Measurements from ENCODE around the gene NIF3L1. TPM values are rescaled to one million over a fixed set of nuclear protein-coding genes. Genes with fewer than 3 reads are reported as not detected.

Gene NIF3L1
- total and polyA plus RNA-seq, 10 donors, result 17.2 to 26.4 (median 20.3) TPM

GRCh38 chr2:200860092-200860795, 28.9 kb upstream of the NIF3L1 start:
- peak overlapping the region in 6 of 8 donors; percentile 19 to 100 (median 100) for H3K27ac ChIP-seq
- H3K4me1 ChIP-seq, result peaks cover 33 to 78% (median 61%) of the 10 kb centered on the region in 6 donors
- H3K36me3 ChIP-seq, result peaks cover 7 to 65% (median 49%) of the 10 kb centered on the region in 6 donors
- no peak for DNase-seq
- intact Hi-C loops (cut with DNase I; ENCODE audit: low total_unique reads), result no loop called here
- H3K4me3 ChIP-seq, result peak overlapping the region in 7 of 8 donors; percentile 12 to 84 (median 68)
- H3K27me3 ChIP-seq (replicated peaks in 1 of 7), result no peaks in the 10 kb centered on the region
- H3K9me3 ChIP-seq, result no peaks in the 10 kb centered on the region
- 42 to 53% (median 48%) methylated on average over 12 of the region's 12 CpGs for WGBS, 5 donors
- TF ChIP-seq POLR2A (IDR thresholded peaks at IDR 0.05) (no peak), CTCF (IDR thresholded peaks at IDR 0.05 in 8 of 11, conservative IDR thresholded peaks at IDR 0.05 in 3 of 11) (no peak), POLR2AphosphoS5 (IDR thresholded peaks at IDR 0.05) (peak in 1 of 3 donors; percentile 12)

GRCh38 chr2:200861617-200862155, 27.5 kb upstream of the NIF3L1 start:
- DNase-seq, result no peak
- peaks cover 34 to 78% (median 62%) of the 10 kb centered on the region in 6 donors for H3K4me1 ChIP-seq
- WGBS, 5 donors, result 7 to 9% (median 9%) methylated on average over 4 of the region's 4 CpGs
- H3K27ac ChIP-seq, result peak overlapping the region in 7 of 8 donors; percentile 99 to 100 (median 100)
- H3K36me3 ChIP-seq, result peaks cover 4 to 50% (median 34%) of the 10 kb centered on the region in 6 donors
- peak overlapping the region; percentile 60 to 93 (median 76) for H3K4me3 ChIP-seq
- TF ChIP-seq CTCF (IDR thresholded peaks at IDR 0.05 in 8 of 11, conservative IDR thresholded peaks at IDR 0.05 in 3 of 11), result no peak
- no peak for TF ChIP-seq POLR2A (IDR thresholded peaks at IDR 0.05)
- TF ChIP-seq POLR2AphosphoS5 (IDR thresholded peaks at IDR 0.05), result no peak
- H3K9me3 ChIP-seq, result no peaks in the 10 kb centered on the region
- H3K27me3 ChIP-seq (replicated peaks in 1 of 7), result no peaks in the 10 kb centered on the region
- intact Hi-C loops (cut with DNase I; ENCODE audit: low total_unique reads), result no loop called here

- H3K4me1 ChIP-seq, result peaks cover 34 to 77% (median 60%) of the 10 kb centered on the region in 6 donors
- peak overlapping the region; percentile 60 to 93 (median 76) for H3K4me3 ChIP-seq
- intact Hi-C loops (cut with DNase I; ENCODE audit: low total_unique reads), result no loop called here
- peak overlapping the region; percentile 99 to 100 (median 100) for H3K27ac ChIP-seq
- TF ChIP-seq CTCF (IDR thresholded peaks at IDR 0.05 in 8 of 11, conservative IDR thresholded peaks at IDR 0.05 in 3 of 11) (no peak), POLR2A (IDR thresholded peaks at IDR 0.05) (peak in 2 of 3 donors; percentile 24 to 52), POLR2AphosphoS5 (IDR thresholded peaks at IDR 0.05) (peak in 1 of 3 donors; percentile 69)
- no peaks in the 10 kb centered on the region for H3K9me3 ChIP-seq
- DNase-seq, result no peak
- H3K36me3 ChIP-seq, result peaks cover 4 to 41% (median 26%) of the 10 kb centered on the region in 6 donors
- 0 to 1% (median 1%) methylated on average over 13 of the region's 13 CpGs for WGBS, 5 donors
- no peaks in the 10 kb centered on the region for H3K27me3 ChIP-seq (replicated peaks in 1 of 7)
Measured at GRCh38 chr2:200862532-200863000, 26.6 kb upstream of the NIF3L1 start.

DNA sequence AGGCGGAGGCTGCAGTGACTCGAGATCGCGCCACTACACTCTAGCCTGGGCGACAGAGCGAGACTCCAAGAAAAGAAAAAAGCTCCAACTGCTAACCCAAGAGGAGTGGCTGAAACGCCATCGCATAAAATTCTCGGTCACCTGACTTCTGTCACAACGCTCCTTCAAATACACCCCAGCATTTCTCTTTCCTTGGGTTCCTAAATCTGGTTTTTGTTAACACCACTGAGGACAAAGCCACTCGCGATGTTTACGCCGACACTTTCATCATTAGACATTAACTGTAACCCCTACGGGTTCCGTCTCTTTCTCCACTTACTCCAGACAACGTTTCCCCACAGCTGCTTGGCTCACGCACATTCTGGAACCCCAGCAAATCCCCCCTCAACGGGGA, 25.4 kb upstream of the NIF3L1 start:
- peaks cover 0 to 29% (median 13%) of the 10 kb centered on the region in 6 donors for H3K36me3 ChIP-seq
- H3K27me3 ChIP-seq (replicated peaks in 1 of 7), result no peaks in the 10 kb centered on the region
- peak overlapping the region; percentile 99 to 100 (median 100) for H3K27ac ChIP-seq
- H3K9me3 ChIP-seq, result no peaks in the 10 kb centered on the region
- TF ChIP-seq POLR2A (IDR thresholded peaks at IDR 0.05), result no peak
- no peak for TF ChIP-seq CTCF (IDR thresholded peaks at IDR 0.05 in 8 of 11, conservative IDR thresholded peaks at IDR 0.05 in 3 of 11)
- peak overlapping the region; percentile 60 to 93 (median 76) for H3K4me3 ChIP-seq
- no peak for DNase-seq
- intact Hi-C loops (cut with DNase I; ENCODE audit: low total_unique reads), result no loop called here
- 0 to 1% (median 1%) methylated on average over 18 to 19 of the region's 19 CpGs for WGBS, 5 donors
- peaks cover 30 to 65% (median 49%) of the 10 kb centered on the region in 6 donors for H3K4me1 ChIP-seq
